GM12874 (cell line): ENCODE data around the gene MUC2.

Experiments used
- TF ChIP-seq, protein P1 (sequence below): IDR thresholded peaks from 2 replicates; pipeline ENCODE4 v1.5.1; 2011; ENCODE audit warnings: low read depth, mild to moderate bottlenecking, control low read depth, low read length, moderate library complexity; ENCODE audit not compliant: insufficient read depth

The MUC2 gene

DNA sequence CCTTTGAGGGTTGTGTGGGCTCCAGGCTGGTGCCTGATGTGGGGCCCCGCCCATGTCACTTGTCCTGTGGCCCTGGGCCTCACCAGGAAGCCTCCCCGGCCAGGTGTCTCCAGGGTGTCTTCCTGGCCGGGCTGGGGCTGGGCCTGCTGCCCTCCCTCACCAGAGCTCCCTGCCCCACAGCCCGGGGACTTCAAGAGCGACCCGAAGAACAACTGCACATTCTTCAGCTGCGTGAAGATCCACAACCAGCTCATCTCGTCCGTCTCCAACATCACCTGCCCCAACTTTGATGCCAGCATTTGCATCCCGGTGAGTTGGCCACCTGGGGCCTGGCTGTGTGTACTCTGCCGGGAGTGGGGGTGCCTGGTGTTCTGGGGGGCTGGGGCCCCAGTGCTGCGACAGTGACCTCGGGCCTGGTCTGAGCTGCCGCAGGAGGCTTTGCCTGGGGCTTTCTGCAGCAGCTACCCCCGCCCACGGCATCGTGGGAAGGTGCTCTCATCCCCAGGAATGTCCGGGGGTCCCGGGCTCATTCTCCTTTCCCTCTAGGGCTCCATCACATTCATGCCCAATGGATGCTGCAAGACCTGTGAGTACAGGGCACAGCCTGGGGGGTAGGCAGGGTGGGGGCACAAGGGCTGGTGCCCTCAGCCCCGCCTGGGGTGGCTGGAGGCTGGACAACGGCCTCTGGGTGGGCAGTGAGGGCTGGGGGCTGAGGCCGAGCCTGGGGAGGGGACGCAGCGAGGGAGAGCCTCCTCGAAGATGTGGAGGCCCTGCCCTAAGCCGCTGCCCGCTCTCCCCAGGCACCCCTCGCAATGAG is 34.6 kb downstream of the MUC2 start:
- TF ChIP-seq, protein P1, sequence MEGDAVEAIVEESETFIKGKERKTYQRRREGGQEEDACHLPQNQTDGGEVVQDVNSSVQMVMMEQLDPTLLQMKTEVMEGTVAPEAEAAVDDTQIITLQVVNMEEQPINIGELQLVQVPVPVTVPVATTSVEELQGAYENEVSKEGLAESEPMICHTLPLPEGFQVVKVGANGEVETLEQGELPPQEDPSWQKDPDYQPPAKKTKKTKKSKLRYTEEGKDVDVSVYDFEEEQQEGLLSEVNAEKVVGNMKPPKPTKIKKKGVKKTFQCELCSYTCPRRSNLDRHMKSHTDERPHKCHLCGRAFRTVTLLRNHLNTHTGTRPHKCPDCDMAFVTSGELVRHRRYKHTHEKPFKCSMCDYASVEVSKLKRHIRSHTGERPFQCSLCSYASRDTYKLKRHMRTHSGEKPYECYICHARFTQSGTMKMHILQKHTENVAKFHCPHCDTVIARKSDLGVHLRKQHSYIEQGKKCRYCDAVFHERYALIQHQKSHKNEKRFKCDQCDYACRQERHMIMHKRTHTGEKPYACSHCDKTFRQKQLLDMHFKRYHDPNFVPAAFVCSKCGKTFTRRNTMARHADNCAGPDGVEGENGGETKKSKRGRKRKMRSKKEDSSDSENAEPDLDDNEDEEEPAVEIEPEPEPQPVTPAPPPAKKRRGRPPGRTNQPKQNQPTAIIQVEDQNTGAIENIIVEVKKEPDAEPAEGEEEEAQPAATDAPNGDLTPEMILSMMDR, result no peak

DNA sequence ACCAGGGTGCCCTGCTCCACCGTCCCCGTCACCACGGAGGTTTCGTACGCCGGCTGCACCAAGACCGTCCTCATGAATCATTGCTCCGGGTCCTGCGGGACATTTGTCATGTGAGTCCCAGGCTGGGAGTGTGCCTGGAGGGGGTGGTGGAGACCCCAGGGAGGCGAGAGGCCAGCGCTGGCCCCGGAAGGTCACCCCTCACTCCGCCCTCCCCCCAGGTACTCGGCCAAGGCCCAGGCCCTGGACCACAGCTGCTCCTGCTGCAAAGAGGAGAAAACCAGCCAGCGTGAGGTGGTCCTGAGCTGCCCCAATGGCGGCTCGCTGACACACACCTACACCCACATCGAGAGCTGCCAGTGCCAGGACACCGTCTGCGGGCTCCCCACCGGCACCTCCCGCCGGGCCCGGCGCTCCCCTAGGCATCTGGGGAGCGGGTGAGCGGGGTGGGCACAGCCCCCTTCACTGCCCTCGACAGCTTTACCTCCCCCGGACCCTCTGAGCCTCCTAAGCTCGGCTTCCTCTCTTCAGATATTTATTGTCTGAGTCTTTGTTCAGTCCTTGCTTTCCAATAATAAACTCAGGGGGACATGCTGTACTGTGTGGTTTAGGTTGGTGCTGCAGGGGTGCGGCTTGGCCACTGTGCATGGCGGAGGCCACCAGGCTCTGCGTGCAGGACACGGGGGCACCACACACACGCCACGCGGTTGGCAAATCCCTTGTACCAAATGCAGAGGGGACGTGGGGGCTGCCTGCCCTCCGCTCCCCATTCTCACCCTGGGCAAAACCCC is 35.4 kb downstream of the MUC2 start:
- TF ChIP-seq, protein P1, result no peak

DNA sequence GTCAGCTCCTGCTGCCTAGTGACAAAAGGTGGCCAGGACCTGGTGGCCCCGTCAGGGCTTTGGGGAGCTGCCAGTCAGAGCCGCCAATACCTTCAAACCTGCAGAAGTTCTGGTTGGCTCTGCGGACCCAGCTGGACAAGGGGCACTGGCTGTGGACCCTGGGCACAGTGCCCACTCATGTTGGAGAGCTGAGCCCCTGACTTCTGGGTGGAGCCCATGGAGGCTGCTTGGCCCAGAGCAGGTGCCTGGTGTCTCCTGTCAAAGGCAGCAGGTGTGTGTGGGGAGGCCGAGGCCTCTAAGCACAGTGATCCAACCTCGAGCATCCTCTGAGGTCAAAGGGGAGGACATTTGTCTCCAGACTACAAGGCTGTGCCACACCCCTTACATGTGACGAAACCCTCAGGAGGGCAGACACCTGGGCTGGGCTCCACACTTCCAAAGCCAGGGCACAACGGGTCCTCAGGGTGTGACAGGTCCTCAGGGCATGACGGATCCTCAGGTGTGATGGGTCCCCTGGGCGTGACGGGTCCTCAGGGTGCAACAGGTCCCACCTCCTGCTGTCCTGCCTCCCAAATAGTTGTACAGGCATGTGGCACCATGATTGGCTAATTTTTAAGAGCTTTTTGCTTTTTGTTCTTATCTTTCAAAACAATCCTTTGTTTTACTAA is 37.0 kb downstream of the MUC2 start:
- TF ChIP-seq, protein P1, result no peak

DNA sequence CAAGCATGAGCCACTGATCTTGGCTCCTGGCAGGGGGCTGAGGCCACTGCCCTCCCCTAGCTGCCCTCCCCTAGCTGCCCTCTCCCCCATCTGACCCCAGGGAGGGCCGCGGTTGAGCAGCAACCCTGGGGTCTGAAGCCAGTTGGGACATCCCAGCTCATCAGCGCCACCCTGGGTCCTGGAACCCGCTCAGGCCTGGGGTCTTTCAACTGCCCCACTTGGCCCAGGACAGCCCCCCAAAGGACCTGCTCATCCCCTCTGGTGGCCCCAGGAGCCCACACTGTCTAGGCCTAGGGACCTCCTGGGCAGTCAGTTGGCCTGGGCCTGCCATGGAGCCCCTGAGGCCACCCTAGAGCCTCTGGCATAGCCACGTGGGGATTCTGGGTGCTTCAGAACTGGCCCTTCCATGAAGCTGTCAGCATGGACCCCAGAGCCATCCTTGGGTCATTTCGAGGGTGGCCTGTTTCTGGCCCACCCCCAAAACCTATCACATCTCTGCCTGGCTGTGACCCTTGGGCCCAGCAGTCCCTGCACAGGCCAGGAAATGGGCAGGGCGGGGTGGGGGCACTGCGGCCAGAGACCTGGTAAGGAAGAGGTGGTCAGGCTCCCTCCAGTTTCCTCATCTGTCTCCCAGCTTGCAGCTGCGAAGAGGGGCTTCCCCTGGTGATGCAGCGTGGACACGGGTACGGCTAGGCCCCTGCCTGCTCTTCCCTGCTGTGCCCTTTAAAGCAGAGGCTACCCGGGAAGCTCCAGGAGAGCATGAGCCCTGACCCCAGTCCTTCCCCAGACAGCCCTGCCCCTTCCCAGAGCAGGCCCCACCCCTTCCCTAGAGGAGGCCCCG is 37.9 kb downstream of the MUC2 start:
- TF ChIP-seq, protein P1, result no peak

DNA sequence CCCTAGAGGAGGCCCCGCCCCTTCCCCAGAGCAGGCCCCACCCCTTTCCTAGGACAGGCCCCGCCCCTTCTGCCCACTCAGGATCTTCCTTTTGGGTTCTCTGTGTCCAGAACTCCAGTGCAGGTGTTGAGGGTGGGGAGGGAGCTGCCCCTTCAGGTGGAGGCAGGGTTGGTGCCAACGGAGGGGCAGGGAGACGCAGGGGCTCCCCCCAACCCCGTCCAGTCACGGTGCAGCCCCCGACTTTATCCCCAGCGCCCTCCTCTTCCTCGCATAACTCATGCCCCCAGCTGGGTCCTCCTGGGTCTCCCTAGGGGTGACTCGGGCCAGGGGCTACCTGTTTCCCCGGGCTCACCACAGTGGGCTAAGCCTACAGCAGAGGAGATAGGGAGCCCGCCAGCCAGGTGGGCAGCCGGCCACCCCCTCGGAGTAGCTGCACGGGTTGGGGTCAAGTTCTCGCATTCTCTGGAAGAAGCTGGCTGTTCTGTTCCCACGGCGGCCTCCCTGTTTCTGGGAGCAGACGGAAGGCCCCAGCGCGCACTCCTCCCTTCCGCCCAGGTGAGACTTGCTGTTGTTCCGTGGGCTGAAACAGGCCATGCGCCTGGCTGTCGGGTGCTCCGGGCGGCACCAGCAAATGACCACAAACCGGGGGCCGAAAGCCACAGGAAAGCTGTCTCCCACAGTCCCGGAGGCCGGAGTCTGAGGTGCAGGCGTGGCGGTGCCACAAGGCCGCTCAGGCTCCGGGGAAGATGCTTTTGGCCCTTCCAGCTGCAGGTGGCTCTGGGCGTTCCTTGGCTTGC is 38.9 kb downstream of the MUC2 start:
- TF ChIP-seq, protein P1, result no peak

DNA sequence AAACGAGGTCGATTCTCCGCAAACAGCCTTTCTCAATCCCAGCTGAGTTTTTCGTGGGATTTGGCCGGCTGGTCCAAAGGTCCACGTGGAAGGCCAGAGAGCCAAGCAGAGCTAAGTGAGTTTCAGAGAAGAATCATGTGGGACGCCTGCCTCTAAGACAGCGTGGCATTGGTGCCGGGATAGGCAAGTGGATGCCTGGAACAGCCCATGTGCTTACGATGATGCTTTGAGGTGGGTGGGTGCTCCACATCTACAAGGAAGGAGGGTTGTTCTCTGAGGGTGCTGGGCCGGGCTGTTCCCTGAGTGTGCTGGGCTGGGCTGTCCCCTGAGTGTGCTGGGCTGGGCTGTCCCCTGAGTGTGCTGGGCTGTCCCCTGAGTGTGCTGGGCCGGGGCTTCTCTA is 41.4 kb downstream of the MUC2 start:
- TF ChIP-seq, protein P1, result no peak
